HL-60 (cell line): ENCODE data around the gene ACTR6.

Experiments
- GABPA ChIP-seq: IDR thresholded peaks from 2 replicates; pipeline ENCODE4 v1.6.1; 2012; ENCODE audit warnings: low read depth
- POLR2AphosphoS5 ChIP-seq: IDR thresholded peaks from 2 replicates; pipeline ENCODE4 v1.6.1; 2012; ENCODE audit warnings: low read depth
- REST ChIP-seq: IDR thresholded peaks from 2 replicates; pipeline ENCODE4 v1.6.1; 2012; ENCODE audit warnings: low read depth; ENCODE audit not compliant: insufficient replicate concordance
- SPI1 ChIP-seq: IDR thresholded peaks from 2 replicates; pipeline ENCODE4 v1.6.1; 2012; ENCODE audit warnings: low read depth, mild to moderate bottlenecking, borderline replicate concordance
- TF ChIP-seq, protein P1 (sequence below): IDR thresholded peaks from one replicate; pipeline ENCODE4 v1.5.1; 2011; ENCODE audit warnings: low read length, control low read depth, inconsistent platforms; ENCODE audit not compliant: insufficient read depth

DNA sequence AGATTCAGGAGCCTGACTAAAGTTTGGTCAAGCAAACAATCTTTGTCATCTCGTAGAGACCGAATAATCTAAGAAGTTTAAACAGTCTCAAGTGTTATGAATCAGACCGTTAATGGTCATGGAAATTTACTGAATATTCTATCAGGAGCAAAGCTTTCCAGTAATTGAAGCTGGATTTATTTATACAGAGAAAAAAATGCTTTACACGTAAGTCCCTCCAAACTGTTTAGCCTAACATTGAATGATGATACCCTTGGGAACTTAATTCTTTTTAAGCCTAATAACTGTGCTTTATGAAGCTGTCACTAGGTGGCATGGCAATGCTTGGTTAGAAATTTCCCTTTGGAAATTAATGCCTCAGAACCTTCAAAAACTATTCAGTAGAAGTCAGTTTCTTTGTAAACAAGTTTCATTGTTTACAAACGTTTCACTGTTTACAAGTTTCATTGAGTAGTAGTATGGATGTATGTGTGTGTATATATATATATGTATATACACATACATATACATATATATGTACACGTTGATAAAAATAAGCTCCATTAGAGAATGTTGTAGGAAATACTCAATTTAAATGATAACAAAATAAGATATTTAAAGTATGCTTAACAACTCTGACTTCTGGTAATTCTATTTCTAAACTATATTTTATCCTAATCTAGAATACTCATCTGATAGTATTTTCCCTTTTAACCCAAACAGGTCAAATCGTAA is 34.1 kb downstream of the ACTR6 start:
- TF ChIP-seq, protein P1, sequence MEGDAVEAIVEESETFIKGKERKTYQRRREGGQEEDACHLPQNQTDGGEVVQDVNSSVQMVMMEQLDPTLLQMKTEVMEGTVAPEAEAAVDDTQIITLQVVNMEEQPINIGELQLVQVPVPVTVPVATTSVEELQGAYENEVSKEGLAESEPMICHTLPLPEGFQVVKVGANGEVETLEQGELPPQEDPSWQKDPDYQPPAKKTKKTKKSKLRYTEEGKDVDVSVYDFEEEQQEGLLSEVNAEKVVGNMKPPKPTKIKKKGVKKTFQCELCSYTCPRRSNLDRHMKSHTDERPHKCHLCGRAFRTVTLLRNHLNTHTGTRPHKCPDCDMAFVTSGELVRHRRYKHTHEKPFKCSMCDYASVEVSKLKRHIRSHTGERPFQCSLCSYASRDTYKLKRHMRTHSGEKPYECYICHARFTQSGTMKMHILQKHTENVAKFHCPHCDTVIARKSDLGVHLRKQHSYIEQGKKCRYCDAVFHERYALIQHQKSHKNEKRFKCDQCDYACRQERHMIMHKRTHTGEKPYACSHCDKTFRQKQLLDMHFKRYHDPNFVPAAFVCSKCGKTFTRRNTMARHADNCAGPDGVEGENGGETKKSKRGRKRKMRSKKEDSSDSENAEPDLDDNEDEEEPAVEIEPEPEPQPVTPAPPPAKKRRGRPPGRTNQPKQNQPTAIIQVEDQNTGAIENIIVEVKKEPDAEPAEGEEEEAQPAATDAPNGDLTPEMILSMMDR, result peak; percentile 66
- TF ChIP-seq POLR2AphosphoS5 (no peak), REST (no peak), SPI1 (no peak), GABPA (no peak)
